HG02973 (cell line): ENCODE measurements around the gene PM20D1.
"Not testable (repeated sequence)": the region's sequence is repeated elsewhere in the genome, so short reads cannot be mapped to it uniquely, and the experiment has no call there.

ENCODE experiments used
- ATAC-seq: cut with Tn5 transposase; IDR thresholded peaks from one replicate; pipeline ENCODE4 v1.9.1; 2021; ENCODE audit warnings: moderate library complexity; ENCODE audit not compliant: unreplicated experiment

PM20D1 gene

GRCh38 chr1:205849619-205850355 lies at the start of gene PM20D1:
TSS of gene PM20D1 (minus strand) at chr1:205850132. CDS start at chr1:205850072, 60 bp downstream.
- ATAC-seq, result peak; percentile 65

GRCh38 chr1:205896351-205896750 lies 46.4 kb upstream of the PM20D1 start:
- ATAC-seq, result no peak

GRCh38 chr1:205894119-205894518 lies 44.2 kb upstream of the PM20D1 start:
- not testable (repeated sequence) for ATAC-seq

GRCh38 chr1:205892175-205892574 lies 42.2 kb upstream of the PM20D1 start:
- ATAC-seq, result not testable (repeated sequence)

- ATAC-seq, result not testable (repeated sequence)
Measured at GRCh38 chr1:205891481-205891880, 41.5 kb upstream of the PM20D1 start.

GRCh38 chr1:205890631-205891030 lies 40.7 kb upstream of the PM20D1 start:
- not testable (repeated sequence) for ATAC-seq

- not testable (repeated sequence) for ATAC-seq
Measured at GRCh38 chr1:205889706-205890105, 39.8 kb upstream of the PM20D1 start.

GRCh38 chr1:205889006-205889405 lies 39.1 kb upstream of the PM20D1 start:
- not testable (repeated sequence) for ATAC-seq

GRCh38 chr1:205883792-205884191 lies 33.9 kb upstream of the PM20D1 start:
- ATAC-seq, result no peak

- no peak for ATAC-seq
Measured at GRCh38 chr1:205880923-205881322, 31.0 kb upstream of the PM20D1 start.

GRCh38 chr1:205879974-205880373 lies 30.0 kb upstream of the PM20D1 start:
- no peak for ATAC-seq

- no peak for ATAC-seq
Measured at GRCh38 chr1:205878026-205878425, 28.1 kb upstream of the PM20D1 start.

GRCh38 chr1:205873148-205873547 lies 23.2 kb upstream of the PM20D1 start:
- not testable (repeated sequence) for ATAC-seq

- ATAC-seq, result no peak
Measured at GRCh38 chr1:205870236-205870635, 20.3 kb upstream of the PM20D1 start.

- ATAC-seq, result no peak
Measured at GRCh38 chr1:205861540-205861939, 11.6 kb upstream of the PM20D1 start.

- ATAC-seq, result no peak
Measured at GRCh38 chr1:205858141-205858961, 8.4 kb upstream of the PM20D1 start.

GRCh38 chr1:205857501-205857900 lies 7.6 kb upstream of the PM20D1 start:
- not testable (repeated sequence) for ATAC-seq

GRCh38 chr1:205856433-205856832 lies 6.5 kb upstream of the PM20D1 start:
- ATAC-seq, result no peak

- no peak for ATAC-seq
Measured at GRCh38 chr1:205852969-205853368, 3.0 kb upstream of the PM20D1 start.

- no peak for ATAC-seq
Measured at GRCh38 chr1:205851993-205852392, 2.1 kb upstream of the PM20D1 start.

GRCh38 chr1:205843036-205843859 lies 6.7 kb downstream of the PM20D1 start:
- no peak for ATAC-seq
